ENCODE results near the gene CXorf58. TPM values are rescaled to one million over a fixed set of nuclear protein-coding genes. Genes with fewer than 3 reads are reported as not detected.

Gene CXorf58, protein sequence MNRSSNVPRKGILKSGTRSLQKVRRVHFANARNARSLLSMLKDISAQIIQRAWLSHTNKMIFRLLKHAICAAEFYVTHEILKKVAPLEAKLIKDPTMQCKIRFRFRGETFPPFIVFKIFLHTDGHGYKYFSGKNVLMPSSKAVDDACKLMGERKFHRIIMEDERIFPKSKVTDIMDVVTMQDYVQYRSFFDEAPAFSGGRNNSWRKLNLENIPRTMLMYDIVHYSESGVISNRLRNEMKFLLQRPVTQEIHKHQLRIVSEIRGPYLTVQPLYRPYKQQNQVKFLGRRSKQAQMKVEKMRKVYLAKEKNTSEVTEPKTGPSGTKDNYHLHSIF
- under 0.01 and 0.07 TPM in 2 replicates for total RNA-seq

DNA sequence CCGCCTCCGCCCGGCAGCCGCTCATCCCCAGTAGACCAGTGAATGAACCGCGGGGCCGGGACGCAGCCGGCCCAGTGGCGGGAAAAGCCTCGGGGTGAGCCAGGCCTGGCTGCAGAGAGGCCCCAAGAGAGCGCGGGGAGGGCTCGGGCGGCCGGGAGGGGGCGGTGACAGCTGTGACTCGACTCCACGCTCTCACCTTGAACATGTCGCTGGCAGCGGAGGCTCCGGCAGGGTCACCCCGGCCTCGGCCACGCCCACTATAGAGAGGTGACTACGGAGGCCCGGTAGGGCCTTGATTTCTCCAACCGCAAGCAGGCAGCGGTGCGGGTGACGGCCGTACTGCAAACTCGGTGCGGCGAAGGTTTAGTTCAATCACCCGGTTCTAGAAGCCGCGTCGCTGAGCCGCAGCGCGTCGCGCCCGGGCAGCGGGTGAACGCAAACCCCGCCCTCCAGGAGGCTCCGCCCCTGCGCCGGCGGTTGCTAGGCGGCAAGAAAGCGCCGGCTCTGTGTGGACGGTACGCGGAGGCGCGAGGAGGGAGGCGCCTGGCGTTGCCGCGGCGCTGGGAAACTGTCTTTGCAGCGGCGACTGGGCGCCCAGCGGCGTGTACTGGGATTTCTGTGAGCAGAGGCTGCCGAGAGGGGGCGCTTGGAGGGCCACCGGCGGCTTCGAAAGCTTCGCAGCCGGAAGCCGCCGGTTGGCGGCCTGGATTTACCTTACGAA, at the start of gene CXorf58, which contains the start of gene APOO:
Gene CXorf58 (plus strand): TSS at position 509 of the 721 bp plus-strand sequence. CDS start 2,297 bp downstream, outside the sequence.
Gene APOO (minus strand): TSS at position 441 of the 721 bp plus-strand sequence. CDS start 236 bp downstream, at position 205.

Other genes starting within 250 kb of the CXorf58 start
- gene PRDX4, start 240.5 kb upstream of the CXorf58 start, total RNA-seq, result 78.9 and 107 TPM in 2 replicates
- 36.9 and 44.4 TPM in 2 replicates for gene ACOT9, start 164.7 kb upstream of the CXorf58 start, total RNA-seq
- gene SAT1, start 124.8 kb upstream of the CXorf58 start, total RNA-seq, result 772 and 1,065 TPM in 2 replicates
- gene APOO, start 68 bp upstream of the CXorf58 start, total RNA-seq, result 10.0 and 11.3 TPM in 2 replicates
- 7.8 and 10.3 TPM in 2 replicates for gene KLHL15, start 119.2 kb downstream of the CXorf58 start, total RNA-seq
- gene EIF2S3, start 146.9 kb downstream of the CXorf58 start, total RNA-seq, result 237 and 273 TPM in 2 replicates
- 27.7 and 74.2 TPM in 2 replicates for gene ZFX, start 241.7 kb downstream of the CXorf58 start, total RNA-seq

Measured in nasal cavity respiratory epithelium epithelial cell of viscerocranial mucosa (primary cell).